Spleen (tissue), 11 donors: Measurements from ENCODE around the gene TPST2. TPM values are rescaled to one million over a fixed set of nuclear protein-coding genes. Genes with fewer than 3 reads are reported as not detected.

Experiments
- DNase-seq: peaks from one replicate; pipeline ENCODE4 v3.0.0-alpha.2; 2020
- H3K27ac ChIP-seq, 8 donors: fragments of 200-600 bp; sonication (generic) in 7 of 8; 1 replicate in 4 of 8; 2 replicates in 4 of 8; pipeline versions ENCODE4 v1.5.0 to v1.8.0; 2016 to 2021; ENCODE audit warnings: inconsistent platforms in 4 of 8, mild to moderate bottlenecking in 4 of 8, moderate library complexity in 1 of 8
- H3K27me3 ChIP-seq, 7 donors: fragments of 200-600 bp; sonication (generic) in 6 of 7; replicated peaks in 1 of 7; 1 replicate in 4 of 7; 2 replicates in 3 of 7; pipeline versions ENCODE4 v1.5.0 to v1.8.0; 2016 to 2021; ENCODE audit warnings: inconsistent platforms in 3 of 7, mild to moderate bottlenecking in 1 of 7
- H3K36me3 ChIP-seq, 6 donors: fragments of 200-600 bp; sonication (generic) in 5 of 6; 1 replicate in 4 of 6; 2 replicates in 2 of 6; pipeline versions ENCODE4 v1.5.0 to v1.8.0; 2016 to 2021; ENCODE audit warnings: inconsistent platforms in 2 of 6
- H3K4me1 ChIP-seq, 6 donors: fragments of 200-600 bp; sonication (generic) in 5 of 6; 1 replicate in 3 of 6; 2 replicates in 3 of 6; pipeline versions ENCODE4 v1.5.0 to v1.8.0; 2016 to 2021; ENCODE audit warnings: inconsistent platforms in 3 of 6
- H3K4me3 ChIP-seq, 8 donors: fragments of 200-600 bp; sonication (generic) in 7 of 8; 1 replicate in 4 of 8; 2 replicates in 4 of 8; pipeline versions ENCODE4 v1.5.0 to v1.8.0; 2016 to 2021; ENCODE audit warnings: inconsistent platforms in 4 of 8, mild to moderate bottlenecking in 4 of 8, moderate library complexity in 2 of 8
- H3K9me3 ChIP-seq, 8 donors: fragments of 200-600 bp; sonication (generic) in 7 of 8; 1 replicate in 4 of 8; 2 replicates in 4 of 8; pipeline versions ENCODE4 v1.5.0 to v1.8.0; 2016 to 2021; ENCODE audit warnings: inconsistent platforms in 4 of 8
- CTCF ChIP-seq, 11 experiments: fragments of 200-600 bp in 7 of 11; fragments of 450-650 bp in 4 of 11; sonication (generic) in 4 of 11; IDR thresholded peaks in 8 of 11; conservative IDR thresholded peaks in 3 of 11; 1 replicate in 7 of 11; 2 replicates in 4 of 11; pipeline versions ENCODE4 v1.4.0 to v1.8.0; 2016 to 2021; ENCODE audit warnings: antibody characterized with exemption in 11 of 11, inconsistent platforms in 4 of 11, mild to moderate bottlenecking in 1 of 11
- POLR2A ChIP-seq, 3 donors: fragments of 450-650 bp; IDR thresholded peaks; one replicate each; pipeline ENCODE4 v1.5.1; 2017; ENCODE audit warnings: antibody characterized with exemption in 3 of 3, mild to moderate bottlenecking in 1 of 3
- POLR2AphosphoS5 ChIP-seq, 3 donors: sonication (generic); formaldehyde crosslinking; IDR thresholded peaks; one replicate each; pipeline ENCODE4 v1.5.1; 2017; ENCODE audit warnings: antibody characterized with exemption in 3 of 3
- WGBS, 5 donors: extraction: QIAGEN DNeasy Blood & Tissue Kit in 3 of 5; methylation state at CpG; one replicate each; pipeline versions ENCODE4 v1.1.5 to v1.1.7; 2013 to 2018; 5-methylcytosine and 5-hydroxymethylcytosine counted together
- intact Hi-C: fragments of 100-400 bp; cut with DNase I; formaldehyde crosslinking; loops from one replicate; pipeline ENCODE4 v1.15.0; 2023; ENCODE audit warnings: low total_unique reads
- polyA plus RNA-seq, 3 donors: library from polyadenylated mRNA; stranded (reverse); fragments of 200-250 nt; gene quantifications; one replicate each; pipeline ENCODE4 v1.2.1, GENCODE V29; 2013
- total RNA-seq, 7 donors: library from RNA; depleted of rRNA in 3 of 7; stranded (reverse); fragments of >200 nt in 3 of 7; fragmentation: NEBNext Ultra II Directional in 4 of 7; extraction: Animal tissue kit (Norgen Biotek cat#: 25700) in 4 of 7; gene quantifications; one replicate each; pipeline versions ENCODE4 v1.1.0 to v1.2.1, GENCODE V29; 2016 to 2021
- donor health status: healthy with polysubstance abuse.
- donor health status: DM: no; HTN: no; CAD: no; lungs with moderate emphysema.
- donor health status: DM: no; HTN: no; CAD: no.
- donor health status: Bipolar disorder and iron deficiency.
- donor health status: healthy.
- donor health status: DM: no; HTN: no; CAD: no.
- donor health status: DM: yes; HTN: yes; CAD: no.

Gene TPST2
- total and polyA plus RNA-seq, 10 donors: 14.6 to 119 (median 54.3) TPM

GRCh38 chr22:26610072-26610958 lies 20.4 kb upstream of the TPST2 start:
- peak overlapping the region in 4 of 8 donors; percentile 26 to 67 (median 52) for H3K27ac ChIP-seq
- no peaks in the 10 kb centered on the region for H3K36me3 ChIP-seq
- H3K27me3 ChIP-seq: no peaks in the 10 kb centered on the region
- H3K4me3 ChIP-seq: no peak overlapping the region
- no peaks in the 10 kb centered on the region for H3K9me3 ChIP-seq
- WGBS, 5 donors: 54 to 70% (median 63%) methylated on average over 12 of the region's 12 CpGs
- TF ChIP-seq POLR2AphosphoS5 (IDR thresholded peaks at IDR 0.05): peak in 2 of 3 donors; percentile 68 to 74
- TF ChIP-seq CTCF (IDR thresholded peaks at IDR 0.05 in 8 of 11, conservative IDR thresholded peaks at IDR 0.05 in 3 of 11): no peak
- no peak for TF ChIP-seq POLR2A (IDR thresholded peaks at IDR 0.05)
- DNase-seq: peak; percentile 74
- intact Hi-C loops: no loop called here
- H3K4me1 ChIP-seq: peaks cover 5 to 32% (median 19%) of the 10 kb centered on the region in 6 donors

- intact Hi-C loops: no loop called here
Measured at GRCh38 chr22:26609287-26609686, 19.4 kb upstream of the TPST2 start.

GRCh38 chr22:26608129-26608528 lies 18.2 kb upstream of the TPST2 start:
- Histone ChIP-seq H3K4me3 (no peak overlapping the region), H3K9me3 (no peaks in the 10 kb centered on the region), H3K27me3 (no peaks in the 10 kb centered on the region), H3K36me3 (no peaks in the 10 kb centered on the region), H3K27ac (no peak overlapping the region), H3K4me1 (peaks cover 5 to 17% (median 11%) of the 10 kb centered on the region in 6 donors)
- DNase-seq: no peak
- intact Hi-C loops: no loop called here
- no peak for TF ChIP-seq POLR2A (IDR thresholded peaks at IDR 0.05)
- no peak for TF ChIP-seq POLR2AphosphoS5 (IDR thresholded peaks at IDR 0.05)
- no peak for TF ChIP-seq CTCF (IDR thresholded peaks at IDR 0.05 in 8 of 11, conservative IDR thresholded peaks at IDR 0.05 in 3 of 11)
- WGBS, 5 donors: 66 to 92% (median 78%) methylated on average over 2 of the region's 2 CpGs

More at GRCh38 chr22:26609287-26609686, 19.4 kb upstream of the TPST2 start:
- Histone ChIP-seq H3K27ac (peak overlapping the region in 1 of 8 donors; percentile 65), H3K9me3 (no peaks in the 10 kb centered on the region), H3K27me3 (no peaks in the 10 kb centered on the region), H3K4me1 (peaks cover 5 to 22% (median 13%) of the 10 kb centered on the region in 6 donors), H3K4me3 (no peak overlapping the region), H3K36me3 (no peaks in the 10 kb centered on the region)
- 90 to 98% (median 92%) methylated on average over 2 of the region's 2 CpGs for WGBS, 5 donors
- no peak for DNase-seq
- TF ChIP-seq POLR2AphosphoS5 (IDR thresholded peaks at IDR 0.05) (no peak), POLR2A (IDR thresholded peaks at IDR 0.05) (no peak), CTCF (IDR thresholded peaks at IDR 0.05 in 8 of 11, conservative IDR thresholded peaks at IDR 0.05 in 3 of 11) (no peak)

GRCh38 chr22:26606611-26607010 lies 16.7 kb upstream of the TPST2 start:
- no peak for TF ChIP-seq CTCF (IDR thresholded peaks at IDR 0.05 in 8 of 11, conservative IDR thresholded peaks at IDR 0.05 in 3 of 11)
- no peak for TF ChIP-seq POLR2AphosphoS5 (IDR thresholded peaks at IDR 0.05)
- no peak for TF ChIP-seq POLR2A (IDR thresholded peaks at IDR 0.05)
- Histone ChIP-seq H3K27ac (no peak overlapping the region), H3K27me3 (no peaks in the 10 kb centered on the region), H3K9me3 (no peaks in the 10 kb centered on the region), H3K4me3 (no peak overlapping the region), H3K36me3 (no peaks in the 10 kb centered on the region), H3K4me1 (peaks cover 5 to 16% (median 11%) of the 10 kb centered on the region in 6 donors)
- no peak for DNase-seq
- WGBS, 5 donors: 87 to 99% (median 93%) methylated on average over 4 of the region's 4 CpGs
- intact Hi-C loops: no loop called here
